GM21515 (cell line): Measurements from ENCODE around the gene BLOC1S3.

ENCODE experiments used
- ATAC-seq: cut with Tn5 transposase; IDR thresholded peaks from one replicate; pipeline ENCODE4 v1.9.1; 2021; ENCODE audit not compliant: unreplicated experiment

BLOC1S3 gene

DNA sequence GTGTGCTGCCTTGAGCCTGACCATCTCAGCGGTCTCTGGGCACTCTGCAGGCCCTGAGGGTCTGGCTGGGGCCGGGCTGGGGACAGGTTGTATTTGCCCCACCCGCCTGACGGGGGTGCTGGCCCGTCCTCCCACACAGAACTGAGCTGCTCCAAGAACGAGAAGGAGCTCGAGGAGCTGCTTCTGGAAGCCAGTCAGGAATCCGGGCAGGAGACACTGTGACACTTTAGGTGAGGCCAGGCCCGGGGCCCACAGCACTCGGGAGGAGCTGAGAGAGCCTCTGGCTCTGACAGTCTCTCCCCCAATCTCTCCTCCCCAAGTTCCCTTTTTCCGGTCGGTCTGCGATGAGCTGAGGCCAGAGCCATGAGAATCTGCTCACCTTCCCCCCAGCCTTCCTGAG is 32.3 kb upstream of the BLOC1S3 start:
- ATAC-seq: no peak

DNA sequence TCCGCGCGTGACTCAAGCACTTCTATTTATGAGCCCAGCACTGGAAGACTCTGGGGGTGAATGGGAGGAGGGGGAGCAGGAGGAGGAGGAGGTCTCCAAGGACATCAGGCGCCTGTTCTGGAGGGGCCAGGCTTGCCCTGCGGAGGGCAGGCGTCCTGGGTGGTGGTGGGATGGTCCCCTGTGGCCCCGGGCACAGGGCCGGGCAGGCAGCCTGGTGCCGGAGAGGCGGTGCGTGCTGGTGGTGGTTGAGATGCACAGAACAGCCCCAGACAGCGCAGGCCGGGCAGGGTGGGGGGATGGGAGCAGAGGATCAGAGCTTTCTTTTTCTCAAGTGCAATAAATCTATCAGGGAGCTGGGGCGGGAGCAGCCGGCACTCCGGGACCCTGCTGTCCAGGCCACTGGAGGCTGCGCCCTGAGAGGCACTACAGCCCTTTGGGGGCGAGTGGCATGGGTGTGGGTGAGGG is 31.8 kb upstream of the BLOC1S3 start:
- ATAC-seq: no peak

DNA sequence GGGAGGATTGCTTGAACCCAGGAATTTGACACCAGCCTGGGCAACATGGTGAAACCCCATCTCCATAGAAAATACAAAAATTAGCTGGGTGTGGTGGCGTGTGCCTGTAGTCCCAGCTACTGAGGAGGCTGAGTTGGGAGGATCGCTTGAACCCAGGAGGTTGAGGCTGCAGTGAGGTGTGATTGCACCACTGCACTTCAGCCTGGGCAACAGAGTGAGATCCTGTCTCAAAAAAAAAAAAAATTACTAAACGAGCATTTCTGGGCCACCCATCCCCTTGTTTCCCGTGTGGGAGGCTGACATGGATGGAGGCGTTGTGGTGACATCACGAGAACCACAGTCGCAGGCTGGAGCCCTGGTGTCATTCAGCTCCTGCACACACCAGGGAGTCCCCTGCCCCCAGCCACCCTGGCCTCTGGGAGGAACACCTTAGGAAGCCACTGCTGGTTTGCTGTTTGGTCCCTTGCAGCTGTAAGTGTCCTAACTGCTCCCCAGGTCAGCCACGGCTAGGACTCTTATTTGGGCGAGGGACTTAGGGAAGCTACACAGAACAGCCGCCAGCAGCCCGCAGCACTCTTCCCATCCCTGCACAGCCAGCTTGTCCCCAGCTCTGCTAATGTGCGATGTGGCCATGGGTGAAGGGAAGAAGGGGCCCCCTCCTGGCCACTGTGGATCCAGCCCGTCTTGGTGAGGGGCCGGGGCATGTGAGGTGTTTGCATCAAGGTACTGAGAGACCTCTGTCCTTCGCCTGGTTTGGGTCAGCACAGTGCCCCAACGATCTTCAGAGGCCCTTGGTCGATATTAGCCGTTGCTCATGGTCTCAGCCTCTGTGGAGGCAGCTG is 30.5 kb upstream of the BLOC1S3 start:
- no peak for ATAC-seq

DNA sequence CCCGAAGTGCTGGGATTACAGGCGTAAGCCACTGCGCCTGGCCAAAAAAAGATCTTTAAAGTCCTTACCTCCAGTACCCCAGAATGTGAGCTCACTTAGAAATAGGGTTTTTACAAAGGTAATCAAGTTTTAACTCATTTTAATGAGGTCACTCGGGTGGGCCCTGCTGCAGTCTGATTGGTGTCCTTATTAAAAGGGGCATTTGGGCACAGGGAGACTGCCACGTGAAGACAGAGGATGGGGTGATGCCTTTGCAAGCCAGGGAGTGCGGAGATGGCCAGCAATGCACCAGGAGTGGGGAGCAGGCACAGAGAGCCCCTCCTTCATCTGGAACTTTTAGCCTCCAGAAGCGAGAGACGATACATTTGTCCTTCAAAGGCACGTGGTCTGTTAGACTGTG is 29.5 kb upstream of the BLOC1S3 start:
- no peak for ATAC-seq

DNA sequence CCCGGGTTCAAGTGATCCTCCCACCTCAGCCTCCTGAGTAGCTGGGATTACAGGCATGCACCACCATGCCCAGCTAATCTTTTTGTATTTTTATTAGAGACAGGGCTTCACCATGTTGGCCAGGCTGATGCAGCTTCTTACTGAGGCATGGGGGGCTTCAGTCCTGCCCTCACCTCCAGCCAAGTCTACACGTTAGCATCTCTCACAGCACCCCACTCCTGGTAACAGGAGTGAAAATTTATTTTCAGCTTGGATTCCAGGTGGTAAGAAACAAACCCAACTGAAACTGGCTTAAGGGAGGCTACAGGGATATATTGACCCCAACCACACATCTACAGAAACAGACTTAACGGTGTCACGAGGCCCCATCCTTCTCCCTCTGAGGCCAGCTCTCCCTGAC is 28.4 kb upstream of the BLOC1S3 start:
- ATAC-seq: no peak

DNA sequence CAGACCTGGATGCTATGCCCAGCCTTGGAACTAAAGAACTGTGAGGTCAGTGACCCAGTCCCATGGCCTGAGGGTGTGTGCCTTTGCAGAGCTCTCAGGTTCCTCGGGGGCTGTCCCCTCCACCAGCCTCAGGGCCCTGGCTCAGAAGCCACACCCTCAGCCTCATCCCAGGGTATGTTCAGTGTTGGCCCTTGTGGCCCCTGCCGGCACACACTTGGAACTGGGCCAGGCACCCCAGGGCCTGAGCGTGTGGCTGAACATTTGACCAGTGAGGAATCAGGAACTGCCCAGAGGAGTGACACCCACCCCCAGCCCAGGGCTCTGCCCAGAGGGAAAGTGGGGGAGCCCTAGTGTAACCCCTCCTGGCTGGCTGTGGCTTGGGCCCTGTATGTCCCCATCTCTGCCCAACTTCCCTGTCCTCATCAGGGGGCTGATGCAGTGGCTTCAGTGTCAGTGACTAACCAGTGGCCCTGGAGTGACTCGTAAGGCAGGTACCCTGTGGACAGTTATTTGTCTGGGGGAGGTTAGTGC is 27.8 kb upstream of the BLOC1S3 start:
- no peak for ATAC-seq

DNA sequence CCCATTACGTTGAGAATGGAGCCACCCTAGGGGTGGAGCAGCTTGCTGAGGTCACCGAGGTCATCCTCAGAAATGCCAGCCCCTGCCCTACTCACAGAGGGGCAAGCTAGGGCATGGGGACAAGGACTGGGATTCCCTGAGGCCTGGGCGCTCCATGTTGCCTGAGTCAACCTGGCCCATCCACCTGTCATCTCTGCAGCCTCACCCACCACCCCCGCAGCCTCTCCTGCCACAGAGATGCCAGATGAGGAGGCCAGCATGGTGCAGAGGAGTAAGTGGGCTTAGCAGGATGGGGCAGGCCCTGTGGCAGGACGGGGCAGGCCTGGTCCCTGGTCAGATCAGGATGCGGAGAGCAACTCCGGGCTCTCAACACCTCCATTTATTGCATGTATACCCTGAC is 27.3 kb upstream of the BLOC1S3 start:
- ATAC-seq: no peak

DNA sequence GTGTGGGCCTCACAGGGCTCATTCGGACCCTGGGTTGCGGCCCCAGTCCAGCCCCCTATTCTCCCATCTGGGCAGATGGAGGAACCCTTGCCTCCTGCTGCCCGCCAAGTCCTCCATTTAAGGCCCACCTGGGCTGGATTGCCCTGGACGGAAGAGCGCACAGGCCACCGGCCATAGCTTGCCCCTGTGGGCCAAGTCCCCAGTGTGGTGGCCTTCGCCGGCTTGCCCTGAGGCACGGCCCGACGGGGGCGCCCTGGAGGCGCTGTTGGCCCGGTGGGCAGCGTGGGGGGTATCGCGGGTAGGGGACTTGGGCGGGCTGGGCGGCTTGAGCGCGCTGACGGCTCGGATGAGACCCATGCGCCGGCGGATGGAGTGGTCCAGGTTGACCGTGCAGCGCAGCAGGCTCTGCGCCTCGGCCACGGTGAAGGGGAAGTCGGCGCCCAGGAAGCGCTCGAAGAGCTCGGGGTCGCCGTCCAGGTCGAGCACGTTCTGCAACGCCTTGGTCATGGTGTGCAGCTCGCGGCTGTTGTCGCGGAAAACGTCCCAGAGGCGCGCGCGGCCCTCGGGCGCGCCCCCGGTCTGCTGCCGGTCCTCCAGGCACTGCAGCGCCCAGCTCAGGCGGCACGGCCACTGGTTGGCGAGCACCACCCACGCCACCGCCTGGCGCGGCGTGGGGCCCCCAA is 26.6 kb upstream of the BLOC1S3 start:
- ATAC-seq: no peak

DNA sequence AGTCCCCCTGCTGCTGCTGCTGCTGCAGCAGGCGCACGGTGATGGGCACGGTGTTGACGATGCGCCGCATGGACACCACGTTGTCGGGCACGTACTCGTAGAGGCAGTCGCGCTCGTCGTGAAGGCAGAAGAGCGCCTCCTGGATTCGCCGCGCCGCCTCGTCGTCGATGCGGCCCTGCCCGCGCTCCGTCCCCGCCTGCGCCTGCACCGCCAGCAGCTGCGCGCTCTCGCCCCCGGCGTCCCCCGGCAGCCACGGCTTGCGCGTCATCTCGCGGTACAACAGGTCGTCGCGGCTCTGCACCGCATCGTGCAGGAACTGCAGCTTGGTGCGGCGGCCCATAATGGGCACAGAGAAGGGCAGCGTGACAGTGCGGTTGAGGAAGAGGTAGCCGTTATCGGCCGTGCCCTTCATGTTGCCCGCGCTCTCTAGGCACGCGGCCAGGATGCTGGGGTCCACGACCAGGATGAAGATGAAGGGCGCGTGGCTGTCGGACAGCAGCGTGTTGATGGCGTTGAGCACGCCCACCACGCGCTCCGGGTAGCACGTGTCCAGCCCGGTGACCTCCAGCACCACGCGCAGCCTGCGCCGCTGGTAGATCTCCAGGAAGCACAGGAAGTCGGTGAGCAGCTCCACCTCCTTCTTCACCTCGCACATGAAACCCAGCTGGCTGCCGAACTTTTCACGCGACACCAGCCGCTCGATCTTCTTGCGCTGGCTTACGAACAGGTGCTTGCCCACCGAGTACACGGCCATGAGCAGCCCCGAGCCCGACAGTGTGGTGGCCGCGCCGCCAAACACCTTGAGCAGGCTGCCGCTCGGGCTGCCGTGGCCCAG is 25.9 kb upstream of the BLOC1S3 start:
- ATAC-seq: no peak

DNA sequence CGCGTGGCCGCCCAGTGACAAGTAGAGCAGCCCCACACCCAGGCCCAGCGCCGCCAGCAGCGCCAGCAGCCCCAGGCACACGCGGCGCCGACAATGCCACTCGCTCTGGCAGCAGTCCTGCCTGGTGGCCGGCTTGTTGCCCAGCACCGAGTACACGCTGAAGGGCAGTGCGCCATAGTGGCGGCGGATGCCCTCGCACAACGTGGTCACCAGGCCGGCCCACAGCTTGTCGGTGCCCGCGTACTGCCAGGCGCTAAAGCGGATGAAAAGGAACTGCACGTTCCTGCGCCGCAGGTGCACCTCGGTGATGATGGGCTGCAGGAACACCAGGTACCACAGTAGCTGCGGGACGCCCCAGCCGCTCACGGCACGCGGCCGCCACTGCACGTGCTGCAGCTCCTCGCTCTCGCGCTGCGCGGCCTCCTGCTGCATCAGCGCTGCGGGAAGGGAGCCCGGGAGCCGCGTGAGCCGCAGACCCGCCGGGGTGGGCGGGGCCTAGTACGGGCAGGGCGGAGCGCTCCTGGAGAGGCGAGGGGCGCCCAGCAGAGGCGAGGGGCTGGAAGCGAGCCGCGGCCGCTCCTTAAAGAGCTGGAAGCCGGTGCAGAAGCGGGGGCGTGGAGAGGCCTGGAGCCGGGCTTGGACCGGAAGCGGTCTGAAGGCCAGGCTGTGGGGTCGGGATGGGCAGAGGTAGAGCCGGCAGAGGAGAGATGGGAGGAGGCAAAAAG is 25.1 kb upstream of the BLOC1S3 start:
- no peak for ATAC-seq

DNA sequence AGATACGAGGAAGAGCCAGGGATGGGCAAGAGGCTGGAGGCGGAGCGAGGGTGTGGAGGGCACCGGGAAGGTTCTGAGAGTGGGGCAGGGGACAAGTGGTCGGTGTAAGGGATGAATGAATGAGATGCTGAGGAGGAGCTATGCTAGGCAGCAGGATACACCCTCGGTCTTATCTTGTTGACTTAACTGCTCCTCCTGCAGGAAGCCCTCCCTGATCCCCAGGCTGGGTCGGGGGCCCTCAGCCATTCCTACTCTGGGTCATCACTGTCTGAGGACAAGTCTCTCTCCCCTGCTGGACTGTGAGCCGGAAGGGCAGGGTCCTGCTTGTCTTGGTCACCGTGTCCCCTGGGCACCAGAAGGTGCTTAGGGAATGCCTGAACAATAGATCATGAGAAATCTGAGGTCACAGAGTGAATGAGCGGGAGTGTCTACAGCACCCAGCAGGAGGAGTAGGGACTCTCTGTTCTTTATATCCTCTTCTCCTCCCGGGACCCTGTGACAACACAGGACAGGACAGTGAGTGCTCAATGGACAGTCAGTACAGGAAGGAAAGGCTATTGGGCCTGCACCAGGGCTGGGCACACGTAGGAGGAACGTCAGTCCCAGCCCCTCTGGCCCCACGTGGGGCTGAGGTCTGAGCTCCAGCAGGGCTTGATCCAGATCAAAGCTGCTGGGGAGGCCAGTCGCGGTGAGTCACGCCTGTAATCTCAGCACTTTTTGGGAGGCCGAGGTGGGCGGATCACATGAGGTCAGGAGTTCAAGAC is 24.3 kb upstream of the BLOC1S3 start:
- ATAC-seq: no peak

DNA sequence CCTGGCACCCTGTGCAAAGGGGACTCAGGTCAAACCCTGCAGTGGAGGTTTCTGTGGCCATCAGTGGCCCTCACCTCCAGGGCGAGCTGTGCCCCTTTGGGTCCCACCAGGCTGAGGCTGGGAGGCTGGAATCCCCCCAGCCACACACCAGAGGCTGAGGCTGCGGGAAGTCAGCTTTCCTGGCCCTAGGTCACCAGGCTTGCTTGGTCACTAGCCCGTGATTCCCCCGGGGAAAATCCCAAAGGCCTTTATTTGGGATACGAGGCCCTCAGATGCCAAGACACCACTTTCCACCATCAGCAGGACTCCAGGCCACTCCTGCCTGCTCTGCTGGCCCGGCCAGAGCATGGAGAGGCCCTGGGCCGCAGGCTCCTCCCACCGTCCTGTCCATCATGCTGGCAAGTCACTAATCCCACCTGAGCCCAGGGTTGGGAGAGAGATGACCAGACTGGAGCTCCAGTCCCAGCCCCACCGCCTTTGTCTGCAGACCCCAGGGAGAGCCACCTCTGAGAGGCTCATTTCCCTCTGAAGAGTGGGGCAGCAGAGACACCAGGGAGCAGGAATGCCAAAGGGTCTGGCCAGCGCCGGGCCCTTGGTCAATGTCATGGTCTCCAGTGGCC is 22.5 kb upstream of the BLOC1S3 start:
- ATAC-seq: no peak

DNA sequence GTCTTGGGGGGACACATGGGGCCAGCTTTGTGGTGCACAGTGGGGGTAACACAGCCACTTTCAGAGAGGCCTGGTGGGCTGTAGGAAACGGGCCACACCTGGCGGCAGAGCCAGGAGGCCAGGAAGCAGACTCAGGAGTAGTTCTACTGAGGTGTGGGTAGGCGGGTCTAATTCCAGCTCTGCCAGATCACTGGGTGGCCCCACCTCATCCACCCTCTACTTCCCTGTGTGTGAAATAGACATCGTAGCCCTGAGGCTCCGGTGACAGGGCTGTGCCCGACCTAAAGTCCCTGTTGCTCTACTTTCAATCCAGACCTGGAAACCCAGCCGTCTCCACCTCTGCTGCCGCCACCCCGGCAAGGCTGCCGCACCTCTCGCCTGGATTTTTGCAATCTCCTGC is 21.8 kb upstream of the BLOC1S3 start:
- no peak for ATAC-seq

DNA sequence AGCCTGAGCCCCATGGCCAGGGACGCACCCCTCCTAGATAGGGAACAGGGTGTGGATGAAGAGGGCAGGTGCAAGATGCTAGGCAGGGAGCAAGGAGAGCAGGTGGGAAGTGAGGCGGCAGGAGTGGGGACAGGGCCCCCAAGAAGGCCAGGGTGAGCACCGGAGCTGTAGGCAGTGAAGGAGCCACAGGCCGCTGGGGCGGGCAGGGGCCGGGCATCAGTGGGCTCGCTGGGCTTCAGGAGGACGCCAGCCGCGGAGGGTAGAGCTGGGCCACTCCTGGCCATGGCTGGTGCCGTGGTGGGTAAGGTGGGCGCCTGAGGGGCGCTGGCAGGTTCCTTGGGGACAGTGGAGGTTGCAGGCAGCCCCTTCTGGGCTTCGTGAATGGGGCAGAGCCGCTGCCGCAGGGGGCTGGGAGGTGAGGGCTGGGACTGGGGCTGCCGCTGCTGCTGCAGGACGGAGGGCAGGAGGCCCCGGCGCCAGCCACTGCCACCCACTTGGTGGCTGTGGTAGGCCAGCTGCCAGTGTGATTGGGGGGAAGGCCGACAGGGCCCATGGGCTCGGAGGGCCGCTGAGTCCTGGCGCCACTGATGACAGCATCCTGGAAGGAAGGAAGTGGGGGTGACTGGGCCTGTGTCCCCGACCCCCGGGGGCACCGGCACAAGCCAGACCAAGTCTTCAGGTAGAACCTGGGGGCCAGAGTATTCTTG is 19.9 kb upstream of the BLOC1S3 start:
- ATAC-seq: no peak

DNA sequence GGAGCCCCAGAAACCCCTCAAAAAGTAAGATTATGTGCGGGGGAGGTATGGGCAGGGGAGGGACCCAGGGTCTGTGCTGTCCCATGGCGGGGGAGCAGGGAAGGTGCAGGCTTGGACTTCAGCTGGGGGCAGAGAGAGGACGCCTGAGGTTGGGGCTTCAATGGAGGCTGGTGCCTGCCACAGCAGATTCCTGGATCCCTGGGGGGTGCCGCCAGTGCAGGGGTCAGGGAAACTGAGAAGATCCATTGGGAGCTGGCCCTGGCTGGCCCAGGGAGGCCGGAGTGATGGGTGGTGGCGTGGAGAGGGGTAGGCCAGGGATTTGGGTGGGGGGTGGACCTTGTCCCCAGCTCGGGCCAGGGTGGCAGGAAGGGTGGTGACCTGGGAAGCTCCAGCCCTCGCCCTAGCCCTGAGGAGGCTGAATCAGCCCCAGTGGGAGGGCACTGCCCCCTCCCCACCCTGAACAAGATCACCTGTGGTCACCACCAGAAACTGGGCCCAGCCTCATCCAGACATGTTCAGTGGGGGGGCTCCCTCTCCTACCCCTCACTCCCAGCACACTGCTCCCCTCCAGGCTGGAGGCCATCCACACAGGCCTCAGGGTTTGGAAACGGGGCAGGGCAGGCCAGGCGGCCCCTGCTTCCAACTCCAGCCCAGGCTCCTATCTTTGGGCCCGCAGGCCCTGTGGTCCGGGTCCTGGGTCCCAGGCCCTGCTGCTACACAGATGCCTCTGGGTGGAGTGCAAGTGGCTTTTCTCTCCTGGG is 19.2 kb upstream of the BLOC1S3 start:
- ATAC-seq: no peak

DNA sequence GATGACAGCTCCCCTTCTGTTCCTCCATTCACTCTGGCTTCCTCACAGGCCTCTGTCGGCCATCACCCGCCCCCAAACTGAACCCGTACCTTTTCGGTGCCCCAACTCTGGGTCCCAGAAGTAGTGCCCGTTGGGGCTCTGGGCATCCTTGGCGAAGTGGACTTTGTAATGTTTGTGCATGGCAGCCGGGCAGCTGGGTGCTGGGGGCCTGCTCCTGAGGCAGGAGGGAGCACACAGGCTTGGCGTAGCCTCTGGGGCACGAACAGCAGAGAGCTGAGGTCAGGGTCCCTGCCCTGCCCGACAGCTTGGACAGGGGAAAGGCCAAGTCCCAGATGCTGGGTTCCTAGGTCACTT is 18.6 kb upstream of the BLOC1S3 start:
- no peak for ATAC-seq

DNA sequence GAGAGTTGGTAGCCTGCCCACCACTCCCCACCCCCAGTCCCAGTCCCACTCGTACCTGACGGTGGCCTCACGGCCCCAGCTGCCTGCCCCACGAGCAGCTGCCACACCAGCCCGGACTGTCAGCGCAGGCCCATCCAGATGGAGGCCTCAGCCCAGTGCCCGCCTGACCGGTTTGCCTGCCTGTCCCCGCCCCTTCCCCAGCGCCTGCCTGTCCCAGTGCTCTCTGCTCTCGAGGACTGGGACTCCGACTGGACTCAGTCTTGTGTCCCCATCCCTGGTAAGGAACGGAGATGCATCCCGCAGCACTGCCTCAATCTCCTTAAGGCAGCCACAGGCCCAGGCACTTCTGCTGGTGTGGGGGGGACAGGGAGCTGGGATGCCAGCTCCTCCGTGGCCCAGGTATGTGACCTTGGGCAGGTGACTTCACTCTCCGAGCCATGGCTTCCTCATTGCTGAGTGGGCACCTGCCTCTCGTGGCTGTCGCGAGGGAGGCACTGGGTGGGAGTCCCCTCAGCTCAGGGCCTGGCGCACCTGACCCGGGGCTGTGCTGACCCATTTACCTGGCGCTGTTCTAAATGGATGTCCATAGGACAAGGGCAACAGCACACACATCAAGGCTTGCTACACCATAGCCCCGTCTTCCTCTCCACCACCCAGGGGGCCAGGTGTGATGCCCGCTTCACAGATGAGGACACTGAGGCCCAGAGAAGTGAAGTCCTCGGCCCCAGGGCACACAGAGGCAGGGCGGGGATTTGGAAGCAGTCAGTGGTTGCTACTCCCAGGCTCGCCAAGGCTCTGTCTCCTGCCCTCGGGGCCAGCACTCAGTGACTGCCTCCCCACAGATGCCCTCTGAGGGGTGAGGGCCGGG is 17.5 kb upstream of the BLOC1S3 start, which contains the start of gene NKPD1:
Gene NKPD1, minus strand, starts transcription at position 113 of the 868 bp plus-strand sequence. CDS start 832 bp downstream, outside the sequence.
- ATAC-seq: no peak
